GM18868 (cell line): ENCODE measurements around the gene GOLGA7B.
"Not testable (repeated sequence)": the region's sequence is repeated elsewhere in the genome, so short reads cannot be mapped to it uniquely, and the experiment has no call there.

ENCODE experiments used
- ATAC-seq: cut with Tn5 transposase; IDR thresholded peaks from one replicate; pipeline ENCODE4 v1.9.1; 2021; ENCODE audit warnings: mild to moderate bottlenecking, moderate library complexity; ENCODE audit not compliant: unreplicated experiment

GOLGA7B gene

GRCh38 chr10:97830064-97830463, 19.6 kb upstream of the GOLGA7B start:
- no peak for ATAC-seq

- no peak for ATAC-seq
Measured at GRCh38 chr10:97831259-97831658, 18.4 kb upstream of the GOLGA7B start.

GRCh38 chr10:97836446-97836845, 13.2 kb upstream of the GOLGA7B start:
- no peak for ATAC-seq

DNA sequence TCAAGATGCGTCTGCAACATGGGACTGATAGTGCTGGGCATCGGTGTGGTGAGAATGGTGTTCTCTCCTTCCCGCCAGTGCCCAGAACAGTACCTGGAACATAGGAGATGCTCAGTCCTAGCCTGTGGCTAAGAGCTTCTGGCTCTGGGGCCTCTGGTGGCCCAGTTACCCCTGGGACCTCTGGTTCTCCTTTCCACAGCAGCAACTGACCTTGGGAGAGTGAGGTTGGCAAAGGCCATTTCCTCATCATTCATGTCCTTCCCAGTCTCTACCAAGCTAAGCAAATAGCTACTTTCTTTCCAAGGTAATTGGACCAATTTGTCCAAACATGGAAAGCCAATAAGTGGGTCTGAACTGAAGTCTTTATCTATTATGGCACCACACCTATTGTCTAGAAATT, 11.6 kb upstream of the GOLGA7B start:
- ATAC-seq = no peak

- ATAC-seq = not testable (repeated sequence)
Measured at GRCh38 chr10:97841166-97841565, 8.5 kb upstream of the GOLGA7B start.

GRCh38 chr10:97842114-97842513, 7.5 kb upstream of the GOLGA7B start:
- not testable (repeated sequence) for ATAC-seq

DNA sequence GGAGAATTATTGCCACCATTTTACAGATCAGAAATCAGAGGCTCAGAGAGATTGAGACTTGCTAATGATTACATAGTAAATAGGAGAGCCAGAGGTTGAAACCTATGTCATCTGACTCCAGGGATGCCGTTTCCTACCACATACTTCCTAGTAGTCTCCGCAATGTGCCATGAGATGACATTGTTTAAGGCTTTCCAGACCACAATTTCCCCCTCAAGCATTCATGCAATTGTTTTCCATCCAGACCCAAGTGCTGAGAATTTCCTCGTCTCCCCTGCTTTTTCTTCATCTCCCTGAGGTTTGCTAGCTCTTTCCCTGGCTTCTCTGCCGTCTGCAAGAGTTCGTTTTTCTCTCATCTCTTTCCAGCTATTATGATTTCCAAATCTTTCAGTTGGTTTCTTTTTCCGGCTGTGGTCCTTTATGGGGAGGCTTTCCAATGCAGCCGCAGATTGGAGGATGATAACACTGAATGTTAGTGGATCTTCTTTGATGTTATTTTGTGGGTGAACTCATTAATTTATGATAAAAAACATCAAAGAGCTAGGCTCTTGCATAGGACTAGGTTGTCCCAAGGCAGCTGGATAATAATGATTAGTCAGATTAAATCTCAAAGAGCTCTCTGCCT, 6.9 kb upstream of the GOLGA7B start:
- ATAC-seq = no peak

- no peak for ATAC-seq
Measured at GRCh38 chr10:97843281-97843671, 6.4 kb upstream of the GOLGA7B start.

- not testable (repeated sequence) for ATAC-seq
Measured at GRCh38 chr10:97843972-97844371, 5.7 kb upstream of the GOLGA7B start.

DNA sequence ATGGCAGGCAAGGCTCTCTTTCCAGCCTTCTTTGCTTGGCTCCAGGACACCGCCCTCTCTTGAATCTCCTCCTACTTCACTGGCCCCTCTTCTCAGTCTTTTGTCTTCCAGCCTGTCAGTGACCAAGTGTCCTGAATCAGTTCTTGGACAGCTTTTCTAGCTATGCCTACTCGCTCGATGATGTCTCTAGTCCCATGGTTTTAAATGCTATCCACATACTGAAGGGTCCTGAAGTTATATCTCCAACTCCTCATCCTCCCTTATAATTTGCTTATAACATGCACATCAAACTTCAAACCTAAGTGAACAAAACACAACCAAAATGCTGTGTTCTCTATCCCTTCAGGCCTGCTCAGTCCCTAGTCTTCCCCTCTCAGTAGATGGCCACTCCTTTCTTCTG, 5.0 kb upstream of the GOLGA7B start:
- ATAC-seq = no peak

- ATAC-seq = peak; percentile 14
Measured at GRCh38 chr10:97849103-97849686, 448 bp upstream of the GOLGA7B start.

- no peak for ATAC-seq
Measured at GRCh38 chr10:97850446-97850845, 803 bp downstream of the GOLGA7B start.

- ATAC-seq = no peak
Measured at GRCh38 chr10:97851341-97852001, 1.8 kb downstream of the GOLGA7B start.

GRCh38 chr10:97852277-97852676, 2.6 kb downstream of the GOLGA7B start:
- no peak for ATAC-seq

- ATAC-seq = no peak
Measured at GRCh38 chr10:97852840-97853405, 3.3 kb downstream of the GOLGA7B start.

GRCh38 chr10:97854743-97855142, 5.1 kb downstream of the GOLGA7B start:
- no peak for ATAC-seq

DNA sequence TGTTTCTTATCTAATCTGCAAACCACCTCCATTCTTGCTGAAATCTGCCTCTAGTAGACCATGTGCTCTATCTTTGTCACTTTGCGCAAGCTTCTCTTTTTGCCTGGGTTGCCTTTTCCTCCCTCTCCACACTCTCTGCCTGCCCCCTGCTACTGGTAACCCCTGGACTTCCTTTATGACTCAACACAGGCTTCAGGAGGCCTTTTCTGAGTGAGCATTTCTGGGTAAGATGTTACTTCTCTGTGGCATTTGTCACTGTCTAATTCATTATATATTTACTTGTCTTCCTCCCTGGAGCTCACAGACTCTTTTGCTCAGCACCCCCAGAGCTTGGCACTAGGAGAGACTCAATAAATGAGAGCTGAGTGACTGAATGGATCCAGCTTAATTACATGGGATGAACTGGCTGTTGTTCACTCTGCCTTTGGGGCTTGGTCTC, 8.4 kb downstream of the GOLGA7B start:
- no peak for ATAC-seq

GRCh38 chr10:97861097-97861750, 11.6 kb downstream of the GOLGA7B start:
- ATAC-seq = no peak

DNA sequence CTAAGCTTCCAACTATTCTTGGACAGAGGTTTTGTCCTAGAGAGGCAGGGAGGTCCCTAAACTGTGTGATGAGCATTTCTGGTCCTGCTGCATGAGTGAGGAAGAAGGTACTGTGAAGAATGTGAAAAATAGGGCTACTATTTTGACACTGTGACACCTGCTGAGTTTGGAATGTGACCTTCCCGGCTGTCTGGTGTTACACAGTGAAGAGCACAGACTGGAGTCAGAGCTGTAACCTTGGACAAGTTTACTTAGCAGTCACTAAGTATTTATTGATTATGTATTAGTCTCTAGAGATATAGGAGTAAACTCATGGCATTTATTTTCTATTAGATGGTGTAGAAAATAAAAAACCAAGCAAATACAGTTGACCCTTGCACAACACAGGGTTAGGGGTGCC, 12.3 kb downstream of the GOLGA7B start:
- no peak for ATAC-seq

GRCh38 chr10:97863808-97864207, 14.2 kb downstream of the GOLGA7B start:
- no peak for ATAC-seq

- ATAC-seq = no peak
Measured at GRCh38 chr10:97865488-97865887, 15.8 kb downstream of the GOLGA7B start.
